Measurements from ENCODE around the gene MYO9B.

MYO9B gene

DNA sequence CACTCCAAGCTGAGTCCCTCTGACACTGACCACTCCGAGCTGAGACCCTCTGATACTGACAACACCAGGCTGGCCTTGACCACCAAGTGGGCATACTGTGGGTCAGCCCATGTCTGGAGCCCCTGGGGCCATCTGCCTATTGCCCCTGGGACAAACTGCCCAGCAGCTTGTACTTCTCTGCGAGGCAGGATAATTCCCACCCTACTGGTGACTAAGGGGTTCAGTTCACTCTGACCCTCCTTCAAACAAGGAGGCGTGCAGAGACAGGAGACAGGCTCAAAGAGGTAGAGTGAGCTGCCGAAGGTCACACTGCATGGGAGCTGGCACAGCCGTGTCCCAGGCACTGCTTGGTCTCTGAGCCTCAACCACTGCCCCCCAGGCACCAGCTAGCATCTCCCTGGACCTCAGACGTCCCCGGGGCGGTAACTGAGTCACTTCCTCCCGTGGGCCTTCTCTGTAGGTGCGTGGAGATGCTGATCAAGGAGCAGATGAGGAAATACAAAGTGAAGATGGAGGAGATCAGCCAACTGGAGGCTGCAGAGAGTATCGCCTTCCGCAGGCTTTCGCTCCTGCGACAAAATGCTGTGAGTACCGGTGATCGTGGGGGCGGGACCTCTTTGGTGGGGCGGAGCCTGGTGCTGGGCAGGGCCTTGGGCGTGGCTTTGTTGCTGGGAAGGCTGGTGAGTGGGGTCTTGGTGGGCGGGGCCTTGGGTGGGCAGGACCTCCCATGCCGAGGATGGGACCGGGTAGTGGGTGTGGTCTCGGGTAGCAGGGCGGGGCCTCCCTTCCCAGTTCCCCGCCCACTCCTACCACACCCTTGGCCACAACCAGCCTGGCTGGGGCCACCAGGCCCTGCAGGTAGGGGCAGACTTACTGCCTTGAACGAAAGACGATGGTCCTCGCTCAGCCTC, 133.8 kb downstream of the MYO9B start:
- H3K36me3 ChIP-seq (ENCODE audit: control insufficient read depth in 2 of 2, insufficient read depth in 2 of 2, low read length in 2 of 2): peaks cover 39 to 50% of the 10 kb centered on the region in 2 donors
- H3K27ac ChIP-seq (ENCODE audit: low read depth in 2 of 2, low read length in 2 of 2): no peak overlapping the region

GRCh38 chr19:17210296-17210695, 134.7 kb downstream of the MYO9B start:
- Histone ChIP-seq H3K27ac (ENCODE audit: low read depth in 2 of 2, low read length in 2 of 2) (no peak overlapping the region), H3K9me3 (ENCODE audit: control insufficient read depth in 2 of 2, low read length in 2 of 2) (no peaks in the 10 kb centered on the region), H3K4me3 (ENCODE audit: low read length in 2 of 2) (no peak overlapping the region), H3K27me3 (ENCODE audit: control insufficient read depth in 2 of 2, insufficient read depth in 2 of 2, low read length in 2 of 2) (no peaks in the 10 kb centered on the region), H3K36me3 (ENCODE audit: control insufficient read depth in 2 of 2, insufficient read depth in 2 of 2, low read length in 2 of 2) (peaks cover 39 to 48% of the 10 kb centered on the region in 2 donors), H3K4me1 (ENCODE audit: control insufficient read depth in 2 of 2, insufficient read depth in 2 of 2, low read length in 2 of 2) (peaks cover 7 to 8% of the 10 kb centered on the region in 2 donors), H3K9ac (ENCODE audit: low read depth in 1 of 2, low read length in 2 of 2) (no peak overlapping the region)

More for the DNA sequence above, 133.8 kb downstream of the MYO9B start:
- H3K27me3 ChIP-seq (ENCODE audit: control insufficient read depth in 2 of 2, insufficient read depth in 2 of 2, low read length in 2 of 2): no peaks in the 10 kb centered on the region
- no peak overlapping the region for H3K4me3 ChIP-seq (ENCODE audit: low read length in 2 of 2)
- no peak overlapping the region for H3K9ac ChIP-seq (ENCODE audit: low read depth in 1 of 2, low read length in 2 of 2)
- H3K4me1 ChIP-seq (ENCODE audit: control insufficient read depth in 2 of 2, insufficient read depth in 2 of 2, low read length in 2 of 2): peaks cover under 1 to 2% of the 10 kb centered on the region in 2 donors
- no peaks in the 10 kb centered on the region for H3K9me3 ChIP-seq (ENCODE audit: control insufficient read depth in 2 of 2, low read length in 2 of 2)

DNA sequence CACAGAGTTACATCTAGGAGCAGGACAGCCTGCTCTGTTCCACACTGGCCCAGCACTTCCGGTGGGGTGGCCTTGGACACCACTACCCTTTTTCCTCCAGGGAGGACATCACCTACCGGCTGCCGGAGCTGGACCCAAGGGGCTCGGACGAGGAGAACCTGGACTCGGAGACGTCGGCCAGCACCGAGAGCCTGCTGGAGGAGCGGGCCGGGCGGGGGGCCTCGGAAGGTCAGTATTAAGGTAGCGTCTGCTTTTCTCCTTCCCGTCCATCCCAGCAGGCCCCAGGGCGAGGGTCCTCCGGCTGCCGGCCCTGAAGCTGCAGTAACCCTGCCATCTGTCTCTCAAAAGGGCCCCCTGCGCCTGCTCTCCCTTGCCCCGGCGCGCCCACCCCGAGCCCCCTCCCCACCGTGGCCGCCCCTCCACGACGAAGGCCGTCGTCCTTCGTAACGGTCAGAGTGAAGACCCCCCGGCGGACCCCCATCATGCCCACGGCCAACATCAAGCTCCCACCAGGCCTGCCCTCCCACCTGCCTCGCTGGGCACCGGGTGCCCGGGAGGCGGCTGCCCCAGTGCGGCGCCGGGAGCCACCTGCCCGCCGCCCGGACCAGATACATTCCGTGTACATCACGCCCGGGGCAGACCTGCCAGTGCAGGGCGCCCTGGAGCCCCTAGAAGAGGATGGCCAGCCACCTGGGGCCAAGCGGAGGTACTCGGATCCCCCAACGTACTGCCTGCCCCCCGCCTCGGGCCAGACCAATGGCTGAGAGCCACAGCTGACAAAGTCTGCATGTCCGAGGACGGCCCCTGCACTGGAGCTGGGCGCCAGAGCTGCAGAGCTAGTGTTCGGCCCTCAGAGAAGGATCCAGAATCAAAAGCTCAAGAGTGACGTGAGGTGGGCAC, 136.2 kb downstream of the MYO9B start:
- Histone ChIP-seq H3K9me3 (ENCODE audit: control insufficient read depth in 2 of 2, low read length in 2 of 2) (no peaks in the 10 kb centered on the region), H3K4me3 (ENCODE audit: low read length in 2 of 2) (no peak overlapping the region), H3K9ac (ENCODE audit: low read depth in 1 of 2, low read length in 2 of 2) (no peak overlapping the region), H3K27ac (ENCODE audit: low read depth in 2 of 2, low read length in 2 of 2) (no peak overlapping the region), H3K4me1 (ENCODE audit: control insufficient read depth in 2 of 2, insufficient read depth in 2 of 2, low read length in 2 of 2) (peaks cover 8 to 15% of the 10 kb centered on the region in 2 donors), H3K36me3 (ENCODE audit: control insufficient read depth in 2 of 2, insufficient read depth in 2 of 2, low read length in 2 of 2) (peaks cover 26 to 39% of the 10 kb centered on the region in 2 donors), H3K27me3 (ENCODE audit: control insufficient read depth in 2 of 2, insufficient read depth in 2 of 2, low read length in 2 of 2) (no peaks in the 10 kb centered on the region)

GRCh38 chr19:17213334-17213733, 137.8 kb downstream of the MYO9B start:
- Histone ChIP-seq H3K9ac (ENCODE audit: low read depth in 1 of 2, low read length in 2 of 2) (no peak overlapping the region), H3K27me3 (ENCODE audit: control insufficient read depth in 2 of 2, insufficient read depth in 2 of 2, low read length in 2 of 2) (no peaks in the 10 kb centered on the region), H3K4me3 (ENCODE audit: low read length in 2 of 2) (no peak overlapping the region), H3K9me3 (ENCODE audit: control insufficient read depth in 2 of 2, low read length in 2 of 2) (no peaks in the 10 kb centered on the region), H3K4me1 (ENCODE audit: control insufficient read depth in 2 of 2, insufficient read depth in 2 of 2, low read length in 2 of 2) (peaks cover 8 to 15% of the 10 kb centered on the region in 2 donors), H3K36me3 (ENCODE audit: control insufficient read depth in 2 of 2, insufficient read depth in 2 of 2, low read length in 2 of 2) (peaks cover 29 to 47% of the 10 kb centered on the region in 2 donors), H3K27ac (ENCODE audit: low read depth in 2 of 2, low read length in 2 of 2) (no peak overlapping the region)

- Histone ChIP-seq H3K9me3 (ENCODE audit: control insufficient read depth in 2 of 2, low read length in 2 of 2) (no peaks in the 10 kb centered on the region), H3K27ac (ENCODE audit: low read depth in 2 of 2, low read length in 2 of 2) (peak overlapping the region; percentile 89 to 92), H3K9ac (ENCODE audit: low read depth in 1 of 2, low read length in 2 of 2) (peak overlapping the region; percentile 84 to 88), H3K36me3 (ENCODE audit: control insufficient read depth in 2 of 2, insufficient read depth in 2 of 2, low read length in 2 of 2) (peaks cover 17 to 40% of the 10 kb centered on the region in 2 donors), H3K4me1 (ENCODE audit: control insufficient read depth in 2 of 2, insufficient read depth in 2 of 2, low read length in 2 of 2) (peaks cover 8 to 15% of the 10 kb centered on the region in 2 donors), H3K4me3 (ENCODE audit: low read length in 2 of 2) (peak overlapping the region; percentile 82 to 95), H3K27me3 (ENCODE audit: control insufficient read depth in 2 of 2, insufficient read depth in 2 of 2, low read length in 2 of 2) (no peaks in the 10 kb centered on the region)
Observed at GRCh38 chr19:17214508-17215126, 139.0 kb downstream of the MYO9B start.

DNA sequence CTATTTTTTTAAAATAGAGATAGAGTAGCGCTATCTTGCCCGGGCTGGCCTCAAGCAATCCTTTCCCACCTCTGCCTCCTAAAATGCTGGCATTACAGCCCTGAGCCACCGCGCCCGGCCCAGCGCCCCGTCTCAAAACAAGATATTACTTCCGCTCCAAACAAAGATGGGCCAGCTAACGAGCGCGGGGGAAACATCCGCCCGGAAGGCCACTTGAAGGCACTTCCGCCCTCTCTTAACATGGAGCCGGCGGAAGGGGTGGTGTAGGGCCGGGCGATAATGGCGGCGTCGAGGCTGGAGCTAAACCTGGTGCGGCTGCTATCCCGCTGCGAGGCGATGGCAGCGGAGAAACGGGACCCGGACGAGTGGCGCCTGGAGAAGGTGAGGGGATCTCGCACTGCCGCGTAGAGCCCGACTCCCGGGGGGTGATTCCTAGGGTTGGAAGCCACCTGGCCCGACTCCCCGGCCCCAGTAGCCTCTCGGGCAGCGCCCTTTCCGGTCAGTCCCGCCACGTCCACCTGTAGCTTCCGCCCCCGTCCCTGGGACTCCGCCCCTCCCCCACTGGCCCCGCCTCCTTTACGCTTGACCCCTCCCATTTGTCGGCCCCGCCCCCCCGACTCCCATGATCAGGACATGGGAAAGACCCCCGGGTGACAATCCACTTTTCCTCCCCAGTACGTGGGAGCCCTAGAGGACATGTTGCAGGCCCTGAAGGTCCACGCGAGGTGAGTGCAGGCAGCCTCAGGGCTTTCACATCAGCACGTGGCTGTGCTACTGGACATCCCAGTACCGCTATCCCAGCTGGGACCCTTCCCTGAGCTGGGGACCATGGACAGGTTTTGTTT, 139.8 kb downstream of the MYO9B start, which contains the start of gene USE1:
Gene USE1 (plus strand): TSS at position 231 of the 845 bp plus-strand sequence. CDS start 49 bp downstream, at position 280.
- Histone ChIP-seq H3K27me3 (ENCODE audit: control insufficient read depth in 2 of 2, insufficient read depth in 2 of 2, low read length in 2 of 2) (no peaks in the 10 kb centered on the region), H3K4me3 (ENCODE audit: low read length in 2 of 2) (peak within 1 kb of the TSS; percentile 82 to 95), H3K27ac (ENCODE audit: low read depth in 2 of 2, low read length in 2 of 2) (peak within 1 kb of the TSS; percentile 89 to 92), H3K9me3 (ENCODE audit: control insufficient read depth in 2 of 2, low read length in 2 of 2) (no peaks in the 10 kb centered on the region), H3K36me3 (ENCODE audit: control insufficient read depth in 2 of 2, insufficient read depth in 2 of 2, low read length in 2 of 2) (peaks cover 15 to 33% of the 10 kb centered on the region in 2 donors), H3K4me1 (ENCODE audit: control insufficient read depth in 2 of 2, insufficient read depth in 2 of 2, low read length in 2 of 2) (peaks cover 11 to 13% of the 10 kb centered on the region in 2 donors), H3K9ac (ENCODE audit: low read depth in 1 of 2, low read length in 2 of 2) (peak within 1 kb of the TSS; percentile 84 to 88)

DNA sequence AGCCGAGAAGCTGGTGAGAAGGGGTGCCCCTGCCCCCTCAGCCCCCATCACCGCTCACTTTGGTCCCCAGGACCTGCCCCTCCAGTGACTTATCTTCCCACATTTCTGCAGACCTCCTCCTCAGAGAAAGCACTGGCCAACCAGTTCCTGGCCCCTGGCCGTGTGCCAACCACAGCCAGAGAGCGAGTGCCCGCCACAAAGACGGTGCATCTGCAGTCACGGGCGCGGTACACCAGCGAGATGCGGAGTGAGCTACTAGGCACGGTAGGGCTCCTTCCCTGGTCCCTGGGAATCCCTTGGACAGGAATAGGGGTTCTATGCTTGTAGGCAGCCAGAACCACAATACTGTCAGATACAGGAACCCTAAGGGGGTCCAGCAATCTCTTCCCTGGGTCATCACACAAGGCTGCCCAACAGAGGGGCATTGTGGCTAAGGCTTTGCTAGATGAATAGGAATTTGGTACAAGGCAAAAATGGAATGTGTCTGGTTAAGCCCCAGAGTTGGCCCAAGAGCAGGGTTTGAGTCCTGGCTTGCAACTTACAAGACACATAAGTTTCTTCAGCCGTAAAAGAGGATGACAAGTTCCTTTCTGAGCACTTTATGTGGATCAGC, 140.6 kb downstream of the MYO9B start:
- Histone ChIP-seq H3K27ac (ENCODE audit: low read depth in 2 of 2, low read length in 2 of 2) (no peak overlapping the region), H3K4me1 (ENCODE audit: control insufficient read depth in 2 of 2, insufficient read depth in 2 of 2, low read length in 2 of 2) (peaks cover 13 to 14% of the 10 kb centered on the region in 2 donors), H3K27me3 (ENCODE audit: control insufficient read depth in 2 of 2, insufficient read depth in 2 of 2, low read length in 2 of 2) (no peaks in the 10 kb centered on the region), H3K36me3 (ENCODE audit: control insufficient read depth in 2 of 2, insufficient read depth in 2 of 2, low read length in 2 of 2) (peaks cover 12 to 29% of the 10 kb centered on the region in 2 donors), H3K9ac (ENCODE audit: low read depth in 1 of 2, low read length in 2 of 2) (no peak overlapping the region), H3K9me3 (ENCODE audit: control insufficient read depth in 2 of 2, low read length in 2 of 2) (no peaks in the 10 kb centered on the region), H3K4me3 (ENCODE audit: low read length in 2 of 2) (peak overlapping the region in 1 of 2 donors; percentile 82)

DNA sequence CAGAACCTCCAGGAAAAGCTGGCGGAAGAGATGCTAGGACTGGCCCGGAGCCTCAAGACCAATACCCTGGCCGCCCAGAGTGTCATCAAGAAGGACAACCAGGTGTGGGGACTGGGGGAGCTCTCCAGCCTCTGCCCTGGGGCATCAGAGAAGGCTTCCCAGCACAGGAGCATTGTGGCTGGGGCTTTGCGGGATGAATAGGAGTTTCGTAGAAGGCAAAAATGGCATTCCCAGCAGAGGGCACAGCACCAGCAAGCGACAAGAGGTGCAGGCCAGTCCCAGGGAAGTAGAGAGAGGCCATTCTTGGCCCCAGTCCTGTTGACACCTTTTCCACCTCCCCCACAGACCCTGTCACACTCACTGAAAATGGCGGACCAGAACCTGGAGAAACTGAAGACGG, 143.7 kb downstream of the MYO9B start:
- Histone ChIP-seq H3K4me1 (ENCODE audit: control insufficient read depth in 2 of 2, insufficient read depth in 2 of 2, low read length in 2 of 2) (peaks cover 13 to 14% of the 10 kb centered on the region in 2 donors), H3K27ac (ENCODE audit: low read depth in 2 of 2, low read length in 2 of 2) (no peak overlapping the region), H3K9ac (ENCODE audit: low read depth in 1 of 2, low read length in 2 of 2) (no peak overlapping the region), H3K9me3 (ENCODE audit: control insufficient read depth in 2 of 2, low read length in 2 of 2) (no peaks in the 10 kb centered on the region), H3K36me3 (ENCODE audit: control insufficient read depth in 2 of 2, insufficient read depth in 2 of 2, low read length in 2 of 2) (peaks cover 6 to 17% of the 10 kb centered on the region in 2 donors), H3K4me3 (ENCODE audit: low read length in 2 of 2) (no peak overlapping the region), H3K27me3 (ENCODE audit: control insufficient read depth in 2 of 2, insufficient read depth in 2 of 2, low read length in 2 of 2) (no peaks in the 10 kb centered on the region)
